Osteocyte (in vitro differentiated cells): Measurements from ENCODE around the gene ERRFI1. TPM values are rescaled to one million over a fixed set of nuclear protein-coding genes. Genes with fewer than 3 reads are reported as not detected.

Source experiments
- DNase-seq: peaks from one replicate; pipeline ENCODE4 v3.0.0; 2021; ENCODE audit warnings: mixed read lengths; ENCODE audit not compliant: unreplicated experiment; ENCODE audit errors: extremely low spot score
- H3K27ac Mint-ChIP-seq: one replicate; pipeline ENCODE4 v1.8.0; 2021; ENCODE audit warnings: mild to moderate bottlenecking, mixed read lengths; ENCODE audit not compliant: unreplicated experiment
- H3K27me3 Mint-ChIP-seq: one replicate; pipeline ENCODE4 v1.8.0; 2021; ENCODE audit warnings: mixed read lengths; ENCODE audit not compliant: unreplicated experiment
- H3K36me3 Mint-ChIP-seq: one replicate; pipeline ENCODE4 v1.8.0; 2021; ENCODE audit warnings: mixed read lengths; ENCODE audit not compliant: unreplicated experiment
- H3K4me1 Mint-ChIP-seq: one replicate; pipeline ENCODE4 v1.8.0; 2021; ENCODE audit warnings: mixed read lengths; ENCODE audit not compliant: unreplicated experiment
- H3K4me3 Mint-ChIP-seq: one replicate; pipeline ENCODE4 v1.8.0; 2021; ENCODE audit warnings: mild to moderate bottlenecking, moderate library complexity, mixed read lengths; ENCODE audit not compliant: unreplicated experiment
- H3K9me3 Mint-ChIP-seq: one replicate; pipeline ENCODE4 v1.8.0; 2021; ENCODE audit warnings: mixed read lengths; ENCODE audit not compliant: unreplicated experiment
- total RNA-seq: library from RNA; stranded (reverse); gene quantifications from 2 replicates; pipeline ENCODE4 v1.2.1, GENCODE V29; 2021
- TF ChIP-seq, protein P1 (sequence below): fragments of 200-600 bp; sonication (generic); IDR thresholded peaks from 2 replicates; pipeline ENCODE4 v1.5.0; 2021; ENCODE audit warnings: antibody characterized with exemption, mild to moderate bottlenecking, moderate library complexity

Gene ERRFI1
- total RNA-seq, 1 donor from 2014 or later: 96.6 TPM

GRCh38 chr1:7975212-7975865, 50.8 kb downstream of the ERRFI1 start:
- Mint-ChIP-seq H3K27me3 (no peaks in the 10 kb centered on the region), H3K27ac (no peak overlapping the region), H3K4me3 (no peak overlapping the region), H3K36me3 (peaks cover 45% of the 10 kb centered on the region), H3K9me3 (no peaks in the 10 kb centered on the region), H3K4me1 (peaks cover 2% of the 10 kb centered on the region)
- TF ChIP-seq, protein P1, sequence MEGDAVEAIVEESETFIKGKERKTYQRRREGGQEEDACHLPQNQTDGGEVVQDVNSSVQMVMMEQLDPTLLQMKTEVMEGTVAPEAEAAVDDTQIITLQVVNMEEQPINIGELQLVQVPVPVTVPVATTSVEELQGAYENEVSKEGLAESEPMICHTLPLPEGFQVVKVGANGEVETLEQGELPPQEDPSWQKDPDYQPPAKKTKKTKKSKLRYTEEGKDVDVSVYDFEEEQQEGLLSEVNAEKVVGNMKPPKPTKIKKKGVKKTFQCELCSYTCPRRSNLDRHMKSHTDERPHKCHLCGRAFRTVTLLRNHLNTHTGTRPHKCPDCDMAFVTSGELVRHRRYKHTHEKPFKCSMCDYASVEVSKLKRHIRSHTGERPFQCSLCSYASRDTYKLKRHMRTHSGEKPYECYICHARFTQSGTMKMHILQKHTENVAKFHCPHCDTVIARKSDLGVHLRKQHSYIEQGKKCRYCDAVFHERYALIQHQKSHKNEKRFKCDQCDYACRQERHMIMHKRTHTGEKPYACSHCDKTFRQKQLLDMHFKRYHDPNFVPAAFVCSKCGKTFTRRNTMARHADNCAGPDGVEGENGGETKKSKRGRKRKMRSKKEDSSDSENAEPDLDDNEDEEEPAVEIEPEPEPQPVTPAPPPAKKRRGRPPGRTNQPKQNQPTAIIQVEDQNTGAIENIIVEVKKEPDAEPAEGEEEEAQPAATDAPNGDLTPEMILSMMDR: peak; percentile 91
- DNase-seq: peak; percentile 89

DNA sequence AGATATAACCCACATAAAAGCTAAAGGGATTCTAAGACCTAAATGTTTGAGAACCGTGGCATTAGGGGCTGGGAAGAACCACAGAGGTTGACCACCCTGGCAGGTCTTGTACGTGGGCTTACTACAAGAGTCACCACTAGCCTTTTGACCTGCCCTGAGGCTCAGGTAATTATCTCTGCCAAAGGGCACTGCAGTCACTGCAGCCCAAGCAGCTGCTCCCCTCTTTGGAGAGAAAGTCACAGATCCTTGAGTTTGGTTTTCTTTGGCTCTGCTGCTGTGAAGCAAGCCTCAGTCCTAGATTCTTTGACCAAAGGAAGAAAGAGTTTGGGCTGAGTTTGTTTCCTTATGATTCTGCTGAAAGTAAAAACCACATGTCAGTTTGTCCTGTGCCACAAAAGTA, 53.0 kb downstream of the ERRFI1 start:
- no peak overlapping the region for H3K27ac Mint-ChIP-seq

GRCh38 chr1:7972285-7972684, 53.8 kb downstream of the ERRFI1 start:
- no peak for DNase-seq
- Mint-ChIP-seq H3K9me3 (no peaks in the 10 kb centered on the region), H3K36me3 (peaks cover 42% of the 10 kb centered on the region), H3K4me1 (peaks cover 3% of the 10 kb centered on the region), H3K27ac (no peak overlapping the region), H3K27me3 (no peaks in the 10 kb centered on the region), H3K4me3 (no peak overlapping the region)
- TF ChIP-seq, protein P1: no peak

More for the DNA sequence above, 53.0 kb downstream of the ERRFI1 start:
- Mint-ChIP-seq H3K4me1 (peaks cover 2% of the 10 kb centered on the region), H3K36me3 (peaks cover 44% of the 10 kb centered on the region), H3K27me3 (no peaks in the 10 kb centered on the region), H3K4me3 (no peak overlapping the region), H3K9me3 (no peaks in the 10 kb centered on the region)
- TF ChIP-seq, protein P1: no peak
- DNase-seq: no peak

GRCh38 chr1:7971024-7971423, 55.1 kb downstream of the ERRFI1 start:
- TF ChIP-seq, protein P1: no peak
- Mint-ChIP-seq H3K4me3 (no peak overlapping the region), H3K4me1 (peaks cover 7% of the 10 kb centered on the region), H3K27me3 (no peaks in the 10 kb centered on the region), H3K36me3 (peaks cover 48% of the 10 kb centered on the region), H3K9me3 (no peaks in the 10 kb centered on the region), H3K27ac (no peak overlapping the region)
- DNase-seq: no peak

- Mint-ChIP-seq H3K36me3 (peaks cover 50% of the 10 kb centered on the region), H3K27ac (no peak overlapping the region), H3K4me1 (peaks cover 7% of the 10 kb centered on the region), H3K27me3 (no peaks in the 10 kb centered on the region), H3K9me3 (no peaks in the 10 kb centered on the region), H3K4me3 (no peak overlapping the region)
- DNase-seq: no peak
- TF ChIP-seq, protein P1: no peak
Measured at GRCh38 chr1:7970246-7970645, 55.9 kb downstream of the ERRFI1 start.
